ENCODE data around the gene PNMA1. TPM values are rescaled to one million over a fixed set of nuclear protein-coding genes. Genes with fewer than 3 reads are reported as not detected.

The PNMA1 gene
- total RNA-seq, 1 experiment from 2014 or later: 24.6 TPM

DNA sequence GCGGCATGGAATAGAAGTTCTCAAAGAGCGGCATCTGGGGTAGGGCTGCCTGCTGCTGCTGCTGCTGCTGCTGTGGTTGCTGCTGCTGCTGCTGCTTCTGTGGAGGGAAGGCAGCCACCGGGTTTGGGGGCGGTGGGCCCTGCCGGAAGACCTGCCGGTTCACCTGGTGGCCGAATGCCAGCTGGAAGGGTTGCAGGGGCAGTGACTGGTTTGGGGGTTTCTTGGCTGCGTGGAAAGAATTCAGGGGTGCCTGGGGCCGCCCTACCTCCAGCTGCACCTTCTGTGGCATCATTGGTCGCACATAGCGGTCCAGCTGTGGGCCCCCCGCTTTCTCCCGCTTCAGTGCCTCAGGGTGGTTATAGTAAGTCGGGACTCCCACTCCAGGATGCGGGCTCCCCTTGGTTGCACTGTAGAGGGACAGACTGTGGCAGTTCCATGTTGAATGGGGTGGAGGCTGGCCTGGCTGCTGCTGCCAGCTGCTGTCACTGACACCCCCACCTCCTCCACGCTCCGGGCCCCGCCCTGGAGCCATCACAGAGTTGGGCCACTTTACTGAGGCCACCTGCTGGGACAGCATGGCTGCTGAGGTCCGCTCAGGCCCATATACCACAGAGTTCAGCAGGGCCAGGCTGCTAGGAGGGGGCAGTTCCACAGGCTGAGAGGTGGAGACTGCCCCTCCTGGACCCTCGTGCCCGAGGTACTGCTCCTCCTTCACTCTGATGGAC lies 25.2 kb upstream of the PNMA1 start:
- H3K9me3 ChIP-seq (ENCODE audit: control insufficient read depth in 1 of 2, insufficient read depth in 1 of 2, low read depth in 1 of 2, low read length in 2 of 2): no peaks in the 10 kb centered on the region
- intact Hi-C loops (cut with micrococcal nuclease): no loop called here
- H3K36me3 ChIP-seq (ENCODE audit: control insufficient read depth in 1 of 2, insufficient read depth in 2 of 2, low read length in 2 of 2): peaks cover 11 to 16% of the 10 kb centered on the region in 2 experiments; a peak in 3 of 4 replicates
- peaks cover 3% of the 10 kb centered on the region; the same call in 1 of the 2 replicates for H4K20me1 ChIP-seq (ENCODE audit: insufficient read depth)
- no peaks in the 10 kb centered on the region for H3K27me3 ChIP-seq (ENCODE audit: insufficient read depth, low read length)
- ChIA-PET POLR2A (no interaction called here), RAD21 (ENCODE audit: low non-redundant PET in 1 of 2, low total read pairs in 2 of 2, uncharacterized antibody in 2 of 2, unreplicated experiment in 2 of 2) (no interaction called here), CTCF (no interaction called here)
- no peak for ATAC-seq
- H3K79me2 ChIP-seq (ENCODE audit: insufficient read depth, low read length): peaks cover 54% of the 10 kb centered on the region
- H3K9ac ChIP-seq (ENCODE audit: low read length): peak overlapping the region; percentile 10; the same call in 1 of the 2 replicates
- peak overlapping the region; percentile 89; the same call in 1 of the 2 replicates for H3K4me2 ChIP-seq (ENCODE audit: low read length)
- no peak for DNase-seq (ENCODE audit: low read depth, low spot score)
- H3K4me1 ChIP-seq (ENCODE audit: control insufficient read depth in 1 of 2, insufficient read depth in 2 of 2, low read length in 2 of 2): peaks cover 48 to 51% of the 10 kb centered on the region in 2 experiments
- TSS peak; percentile 31 for BruUV-seq (replicated peaks)
- H3K4me3 ChIP-seq (replicated peaks in 1 of 2; ENCODE audit: low read depth in 1 of 2, low read length in 2 of 2): no peak overlapping the region
- H2AFZ ChIP-seq (ENCODE audit: low read depth, low read length, poor library complexity, severe bottlenecking): no peak overlapping the region
- no peaks in the 10 kb centered on the region for H3K9me2 ChIP-seq (ENCODE audit: insufficient read depth)
- TF ChIP-seq SP1 (IDR thresholded peaks at IDR 0.05; ENCODE audit: low read depth) (no peak), JUND (IDR thresholded peaks at IDR 0.05) (no peak), EZH2phosphoT487 (IDR thresholded peaks at IDR 0.05; ENCODE audit: borderline replicate concordance) (no peak), RAD21 (IDR thresholded peaks at IDR 0.05; ENCODE audit: low read depth) (no peak), EGR1 (IDR thresholded peaks at IDR 0.05; ENCODE audit: low read depth) (no peak), EZH2 (IDR thresholded peaks at IDR 0.05) (no peak), CEBPB (IDR thresholded peaks at IDR 0.05; ENCODE audit: low read depth) (no peak), YY1 (IDR thresholded peaks at IDR 0.05; ENCODE audit: extremely low read depth, insufficient replicate concordance, low read depth, low read length) (no peak), SRF (IDR thresholded peaks at IDR 0.05; ENCODE audit: low read depth) (no peak)
- TF ChIP-seq, protein P1, sequence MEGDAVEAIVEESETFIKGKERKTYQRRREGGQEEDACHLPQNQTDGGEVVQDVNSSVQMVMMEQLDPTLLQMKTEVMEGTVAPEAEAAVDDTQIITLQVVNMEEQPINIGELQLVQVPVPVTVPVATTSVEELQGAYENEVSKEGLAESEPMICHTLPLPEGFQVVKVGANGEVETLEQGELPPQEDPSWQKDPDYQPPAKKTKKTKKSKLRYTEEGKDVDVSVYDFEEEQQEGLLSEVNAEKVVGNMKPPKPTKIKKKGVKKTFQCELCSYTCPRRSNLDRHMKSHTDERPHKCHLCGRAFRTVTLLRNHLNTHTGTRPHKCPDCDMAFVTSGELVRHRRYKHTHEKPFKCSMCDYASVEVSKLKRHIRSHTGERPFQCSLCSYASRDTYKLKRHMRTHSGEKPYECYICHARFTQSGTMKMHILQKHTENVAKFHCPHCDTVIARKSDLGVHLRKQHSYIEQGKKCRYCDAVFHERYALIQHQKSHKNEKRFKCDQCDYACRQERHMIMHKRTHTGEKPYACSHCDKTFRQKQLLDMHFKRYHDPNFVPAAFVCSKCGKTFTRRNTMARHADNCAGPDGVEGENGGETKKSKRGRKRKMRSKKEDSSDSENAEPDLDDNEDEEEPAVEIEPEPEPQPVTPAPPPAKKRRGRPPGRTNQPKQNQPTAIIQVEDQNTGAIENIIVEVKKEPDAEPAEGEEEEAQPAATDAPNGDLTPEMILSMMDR (IDR thresholded peaks at IDR 0.05 in 2 of 3, conservative IDR thresholded peaks at IDR 0.05 in 1 of 3; ENCODE audit: borderline replicate concordance in 1 of 3, insufficient read depth in 1 of 3, low read depth in 2 of 3, low read length in 2 of 3): no peak
- TF ChIP-seq, protein P2, sequence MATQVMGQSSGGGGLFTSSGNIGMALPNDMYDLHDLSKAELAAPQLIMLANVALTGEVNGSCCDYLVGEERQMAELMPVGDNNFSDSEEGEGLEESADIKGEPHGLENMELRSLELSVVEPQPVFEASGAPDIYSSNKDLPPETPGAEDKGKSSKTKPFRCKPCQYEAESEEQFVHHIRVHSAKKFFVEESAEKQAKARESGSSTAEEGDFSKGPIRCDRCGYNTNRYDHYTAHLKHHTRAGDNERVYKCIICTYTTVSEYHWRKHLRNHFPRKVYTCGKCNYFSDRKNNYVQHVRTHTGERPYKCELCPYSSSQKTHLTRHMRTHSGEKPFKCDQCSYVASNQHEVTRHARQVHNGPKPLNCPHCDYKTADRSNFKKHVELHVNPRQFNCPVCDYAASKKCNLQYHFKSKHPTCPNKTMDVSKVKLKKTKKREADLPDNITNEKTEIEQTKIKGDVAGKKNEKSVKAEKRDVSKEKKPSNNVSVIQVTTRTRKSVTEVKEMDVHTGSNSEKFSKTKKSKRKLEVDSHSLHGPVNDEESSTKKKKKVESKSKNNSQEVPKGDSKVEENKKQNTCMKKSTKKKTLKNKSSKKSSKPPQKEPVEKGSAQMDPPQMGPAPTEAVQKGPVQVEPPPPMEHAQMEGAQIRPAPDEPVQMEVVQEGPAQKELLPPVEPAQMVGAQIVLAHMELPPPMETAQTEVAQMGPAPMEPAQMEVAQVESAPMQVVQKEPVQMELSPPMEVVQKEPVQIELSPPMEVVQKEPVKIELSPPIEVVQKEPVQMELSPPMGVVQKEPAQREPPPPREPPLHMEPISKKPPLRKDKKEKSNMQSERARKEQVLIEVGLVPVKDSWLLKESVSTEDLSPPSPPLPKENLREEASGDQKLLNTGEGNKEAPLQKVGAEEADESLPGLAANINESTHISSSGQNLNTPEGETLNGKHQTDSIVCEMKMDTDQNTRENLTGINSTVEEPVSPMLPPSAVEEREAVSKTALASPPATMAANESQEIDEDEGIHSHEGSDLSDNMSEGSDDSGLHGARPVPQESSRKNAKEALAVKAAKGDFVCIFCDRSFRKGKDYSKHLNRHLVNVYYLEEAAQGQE (IDR thresholded peaks at IDR 0.05; ENCODE audit: low read depth): no peak
- TF ChIP-seq, protein P3, sequence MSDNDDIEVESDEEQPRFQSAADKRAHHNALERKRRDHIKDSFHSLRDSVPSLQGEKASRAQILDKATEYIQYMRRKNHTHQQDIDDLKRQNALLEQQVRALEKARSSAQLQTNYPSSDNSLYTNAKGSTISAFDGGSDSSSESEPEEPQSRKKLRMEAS (IDR thresholded peaks at IDR 0.05): no peak
- peak overlapping the region; percentile 84; the same call in 1 of the 2 replicates for H3K27ac ChIP-seq (ENCODE audit: low read depth, low read length)

Data from HCT116 (cell line).